Endothelial cell of umbilical vein (primary cell): ENCODE measurements around the gene SRPX. TPM values are rescaled to one million over a fixed set of nuclear protein-coding genes. Genes with fewer than 3 reads are reported as not detected.
A peak's percentile ranks its signal among the peaks of the same experiment; 100 is the strongest.

Source experiments
- BruUV-seq: library from RNA; stranded (reverse); fragments of 400-500 nt; replicated peaks from 2 replicates; lab custom pipeline; 2021; lab: Mats Ljungman, UMichigan
- CTCF ChIA-PET: fragments of 300-600, 350-600 bp; sonication (Branson Sonifier 250); formaldehyde crosslinking; loops from one replicate; lab custom pipeline; 2021; ENCODE audit warnings: antibody characterized with exemption, inconsistent platforms; lab: Charles Lee
- POLR2A ChIA-PET: fragments of 300-600, 350-600 bp; sonication (Branson Sonifier 250); formaldehyde crosslinking; loops from one replicate; lab custom pipeline; 2021; ENCODE audit warnings: antibody characterized with exemption, inconsistent platforms; lab: Charles Lee
- DNase-seq: peaks from one replicate; pipeline ENCODE4 v3.0.0-alpha.2; 2011; ENCODE audit warnings: low read depth, low spot score
- FAIRE-seq: peaks from 2 replicates; lab custom pipeline; 2011; peaks lifted over from hg19 to GRCh38; lab: Jason Lieb, UNC
- H2AFZ ChIP-seq: 2 replicates; pipeline ENCODE4 v1.6.0; 2012; ENCODE audit warnings: low read depth, low read length, control low read depth, inconsistent platforms
- H3K27ac ChIP-seq: 2 replicates; pipeline ENCODE4 v1.5.1; 2011; ENCODE audit warnings: low read depth, mild to moderate bottlenecking, control low read depth, low read length, moderate library complexity; ENCODE audit not compliant: insufficient read depth
- H3K27me3 ChIP-seq, 2 experiments: 2 replicates each; pipeline versions ENCODE4 v1.6.0 to v1.6.1; 2011; ENCODE audit warnings: low read length in 2 of 2, mixed read lengths in 1 of 2; ENCODE audit not compliant: control insufficient read depth in 2 of 2, insufficient read depth in 2 of 2
- H3K36me3 ChIP-seq, 2 experiments: 2 replicates in 1 of 2; 3 replicates in 1 of 2; pipeline ENCODE4 v1.5.1; 2011; ENCODE audit warnings: low read length in 2 of 2, mild to moderate bottlenecking in 1 of 2, moderate library complexity in 1 of 2; ENCODE audit not compliant: control insufficient read depth in 2 of 2, insufficient read depth in 2 of 2; ENCODE audit errors: extremely low read depth in 1 of 2
- H3K4me1 ChIP-seq: 3 replicates; pipeline ENCODE4 v1.5.1; 2011; ENCODE audit warnings: mild to moderate bottlenecking, low read length; ENCODE audit not compliant: control insufficient read depth, insufficient read depth; ENCODE audit errors: extremely low read depth
- H3K4me2 ChIP-seq: 2 replicates; pipeline ENCODE4 v1.6.1; 2011; ENCODE audit warnings: low read length, control low read depth, mixed read lengths; ENCODE audit not compliant: insufficient read depth
- H3K4me3 ChIP-seq, 3 experiments: fragments of 200-600 bp in 1 of 3; sonication (generic), shearing (Covaris generic) in 1 of 3; replicated peaks in 1 of 3; 2 replicates each; pipeline ENCODE4 v1.5.1; 2011 to 2016; ENCODE audit warnings: control low read depth in 3 of 3, low read length in 3 of 3, mild to moderate bottlenecking in 2 of 3, inconsistent platforms in 1 of 3, low read depth in 1 of 3, moderate library complexity in 1 of 3; ENCODE audit not compliant: insufficient read depth in 1 of 3
- H3K79me2 ChIP-seq: 2 replicates; pipeline ENCODE4 v1.6.0; 2012; ENCODE audit warnings: low read length, inconsistent platforms; ENCODE audit not compliant: control insufficient read depth, insufficient read depth
- H3K9ac ChIP-seq: replicated peaks from 2 replicates; pipeline ENCODE3; 2011; ENCODE audit warnings: low read length, control low read depth; ENCODE audit not compliant: insufficient read depth; ENCODE audit errors: extremely low read depth
- H3K9me1 ChIP-seq: replicated peaks from 3 replicates; pipeline ENCODE4 v1.6.0; 2011; ENCODE audit warnings: mild to moderate bottlenecking, low read length; ENCODE audit not compliant: control insufficient read depth, insufficient read depth; ENCODE audit errors: extremely low read depth
- H3K9me3 ChIP-seq: replicated peaks from 2 replicates; pipeline ENCODE4 v1.5.1; 2012; ENCODE audit warnings: low read length, inconsistent platforms; ENCODE audit not compliant: control insufficient read depth, insufficient read depth
- H4K20me1 ChIP-seq: replicated peaks from 2 replicates; pipeline ENCODE3; 2011; ENCODE audit warnings: mild to moderate bottlenecking, low read length; ENCODE audit not compliant: control insufficient read depth, insufficient read depth; ENCODE audit errors: extremely low read depth
- CTCF ChIP-seq, 2 donors: IDR thresholded peaks; 1 replicate in 1 of 2; 2 replicates in 1 of 2; pipeline ENCODE4 v1.5.1; 2011; ENCODE audit warnings: low read length in 2 of 2, mild to moderate bottlenecking in 2 of 2, moderate library complexity in 2 of 2, control low read depth in 1 of 2, inconsistent platforms in 1 of 2, low read depth in 1 of 2; ENCODE audit not compliant: insufficient read depth in 1 of 2; ENCODE audit errors: extremely low read depth in 1 of 2
- FOS ChIP-seq: IDR thresholded peaks from 2 replicates; pipeline ENCODE4 v1.6.1; 2011; ENCODE audit warnings: mild to moderate bottlenecking, low read length, moderate library complexity, borderline replicate concordance; ENCODE audit not compliant: insufficient read depth
- GATA2 ChIP-seq: IDR thresholded peaks from 2 replicates; pipeline ENCODE4 v1.7.0; 2011; ENCODE audit warnings: low read depth, mild to moderate bottlenecking, moderate library complexity, mixed read lengths, low read length; ENCODE audit not compliant: insufficient read length, insufficient read depth
- JUN ChIP-seq: IDR thresholded peaks from 2 replicates; pipeline ENCODE4 v1.6.1; 2011; ENCODE audit warnings: borderline replicate concordance, low read depth; ENCODE audit not compliant: insufficient read length, insufficient read depth
- MYC ChIP-seq: IDR thresholded peaks from one replicate; pipeline ENCODE4 v1.6.1; 2011; ENCODE audit warnings: mild to moderate bottlenecking, low read depth, low read length
- dilution Hi-C: fragments of 300-500 bp; cut with MboI; formaldehyde crosslinking; loops from one replicate; pipeline ENCODE4 v1.15.0; 2019; ENCODE audit warnings: low sequenced_read_pairs; ENCODE audit not compliant: extremely low pct_ligation_motif_present
- intact Hi-C: fragments of 100-400 bp; cut with micrococcal nuclease; formaldehyde crosslinking; loops from one replicate; pipeline ENCODE4 v1.10.0; 2022
- polyA plus RNA-seq, 4 experiments: library from polyadenylated mRNA; depleted of rRNA in 3 of 4; stranded (reverse) in 3 of 4; unstranded in 1 of 4; fragments of >200 nt; gene quantifications; 2 replicates each; pipeline versions ENCODE4 v1.2.1 to v1.2.3, GENCODE V29; 2011 to 2012; ENCODE audit warnings: missing spikeins in 1 of 4
- total RNA-seq: library from RNA; stranded (reverse); gene quantifications from 2 replicates; pipeline ENCODE4 v1.2.3, GENCODE V29; 2021

SRPX gene
- total and polyA plus RNA-seq, 2 donors (not counting 3 experiments of a cell fraction or from before 2014, with no cell fraction given): 104 to 140 TPM

DNA sequence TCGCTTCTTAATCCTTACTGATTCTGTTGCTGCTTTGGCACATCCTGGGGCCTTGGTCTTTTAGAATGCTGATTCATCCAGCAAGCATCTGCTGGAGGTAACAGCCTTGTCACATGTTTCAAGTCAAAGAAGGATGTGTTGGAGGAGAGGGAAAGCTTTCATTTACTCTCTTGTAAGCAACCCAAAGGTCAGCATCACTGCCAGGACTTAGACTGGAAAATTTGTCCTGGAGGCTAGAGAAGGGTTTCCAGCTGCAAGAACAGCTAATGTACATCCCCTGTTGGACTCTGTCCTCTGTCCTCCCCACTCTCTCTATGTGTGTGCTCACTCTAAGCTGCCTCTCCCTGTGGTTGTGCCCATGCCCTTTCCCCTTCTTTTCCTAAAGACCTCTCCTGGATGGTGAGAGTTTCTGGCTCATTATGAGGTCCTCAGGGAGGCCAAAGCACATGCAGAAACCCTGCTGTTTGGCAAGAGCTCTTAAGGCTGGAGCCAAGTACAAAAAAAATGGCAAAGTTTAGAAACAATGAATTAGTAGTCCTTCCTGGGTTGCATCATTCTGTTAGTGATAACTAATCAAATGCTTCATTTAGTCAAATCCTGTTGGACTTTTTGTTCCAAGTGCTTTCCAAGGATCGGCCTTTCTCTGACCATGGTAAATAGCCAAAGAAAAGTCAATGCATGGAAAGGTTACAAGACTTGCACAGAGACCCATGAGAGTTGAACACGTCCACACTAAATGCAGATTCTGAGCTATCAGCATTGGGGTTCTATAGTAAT is 13.4 kb upstream of the SRPX start:
- Histone ChIP-seq H3K4me3 (no peak overlapping the region), H4K20me1 (no peaks in the 10 kb centered on the region), H3K9ac (no peak overlapping the region), H3K9me3 (no peaks in the 10 kb centered on the region), H3K27ac (no peak overlapping the region), H3K36me3 (no peaks in the 10 kb centered on the region), H3K9me1 (no peaks in the 10 kb centered on the region), H3K27me3 (no peaks in the 10 kb centered on the region), H3K4me1 (peaks cover 8% of the 10 kb centered on the region), H3K79me2 (no peaks in the 10 kb centered on the region), H3K4me2 (no peak overlapping the region), H2AFZ (peak overlapping the region; percentile 6)
- intact Hi-C loops: no loop called here
- FAIRE-seq (peak; percentile 52), DNase-seq (peak; percentile 5)
- ChIA-PET POLR2A (no interaction called here), CTCF (interaction anchor here (0.9 kb wide), 1 partner anchor 13 kb away, joined by 3 read pairs; the partner anchor contains the start of gene SRPX)
- BruUV-seq: no TSS peak
- TF ChIP-seq FOS: peak; percentile 28
- no peak for TF ChIP-seq JUN
- TF ChIP-seq GATA2: no peak
- TF ChIP-seq MYC: no peak
- no peak for TF ChIP-seq CTCF (IDR thresholded peaks at IDR 0.05; ENCODE audit: extremely low read depth in 1 of 2, insufficient read depth in 1 of 2, low read depth in 1 of 2, low read length in 2 of 2)
- dilution Hi-C loops: no loop called here
